PC-9 (cell line): ENCODE data around the gene CFAP251. TPM values are rescaled to one million over a fixed set of nuclear protein-coding genes. Genes with fewer than 3 reads are reported as not detected.
A peak's percentile ranks its signal among the peaks of the same experiment; 100 is the strongest.

Source experiments
- BruUV-seq: library from RNA; stranded (reverse); fragments of 400-500 nt; replicated peaks from 2 replicates; lab custom pipeline; 2021; lab: Mats Ljungman, UMichigan
- CTCF ChIA-PET: fragments of 300-600 bp; sonication (Branson Sonifier 250); formaldehyde crosslinking; loops from one replicate; lab custom pipeline; 2022; ENCODE audit warnings: antibody characterized with exemption; lab: Charles Lee
- POLR2A ChIA-PET: fragments of 300-600 bp; sonication (Branson Sonifier 250); formaldehyde crosslinking; loops from one replicate; lab custom pipeline; 2022; ENCODE audit warnings: antibody characterized with exemption; ENCODE audit not compliant: unreplicated experiment; lab: Charles Lee
- DNase-seq, 2 experiments: peaks; one replicate each; pipeline versions ENCODE4 v3.0.0 to v3.0.0-alpha.2; 2015 to 2022; ENCODE audit warnings: mixed read lengths in 1 of 2
- H2AFZ ChIP-seq: fragments of 200-600 bp; sonication (generic); 2 replicates; pipeline ENCODE4 v1.8.1; 2017; ENCODE audit warnings: antibody characterized with exemption
- H3F3A ChIP-seq: fragments of 200-600 bp; sonication (generic); 2 replicates; pipeline ENCODE4 v1.8.1; 2017; ENCODE audit warnings: antibody characterized with exemption, mild to moderate bottlenecking, low read depth; ENCODE audit not compliant: insufficient read depth
- H3K27ac ChIP-seq: fragments of 200-600 bp; sonication (generic); 2 replicates; pipeline ENCODE4 v1.6.1; 2016; ENCODE audit warnings: mixed run types
- H3K27me3 ChIP-seq: fragments of 200-600 bp; sonication (generic); 2 replicates; pipeline ENCODE4 v1.6.1; 2016; ENCODE audit warnings: low read depth, mixed run types; ENCODE audit not compliant: insufficient read depth
- H3K36me3 ChIP-seq: fragments of 200-600 bp; sonication (generic); 2 replicates; pipeline ENCODE4 v1.6.1; 2016; ENCODE audit warnings: low read depth, mixed run types
- H3K4me1 ChIP-seq: fragments of 200-600 bp; sonication (generic); replicated peaks from 2 replicates; pipeline ENCODE4 v1.6.1; 2016; ENCODE audit warnings: mixed run types; ENCODE audit not compliant: insufficient read depth
- H3K4me2 ChIP-seq: fragments of 200-600 bp; sonication (generic); 2 replicates; pipeline ENCODE4 v1.6.1; 2017; ENCODE audit warnings: mixed run types
- H3K4me3 ChIP-seq: fragments of 200-600 bp; sonication (generic); 2 replicates; pipeline ENCODE4 v1.6.1; 2016; ENCODE audit warnings: mixed run types
- H3K79me2 ChIP-seq: fragments of 200-600 bp; sonication (generic); 2 replicates; pipeline ENCODE4 v1.6.1; 2017; ENCODE audit warnings: low read depth, mixed run types
- H3K9me2 ChIP-seq: fragments of 200-600 bp; sonication (generic); 2 replicates; pipeline ENCODE4 v1.8.1; 2017; ENCODE audit warnings: mild to moderate bottlenecking; ENCODE audit not compliant: insufficient read depth
- H3K9me3 ChIP-seq: fragments of 200-600 bp; sonication (generic); 2 replicates; pipeline ENCODE4 v1.8.1; 2016; ENCODE audit warnings: low read depth; ENCODE audit not compliant: insufficient read depth
- H4K20me1 ChIP-seq: fragments of 200-600 bp; sonication (generic); 2 replicates; pipeline ENCODE4 v1.8.1; 2017; ENCODE audit not compliant: insufficient read depth
- EZH2 ChIP-seq: fragments of 200-600 bp; sonication (generic); IDR thresholded peaks from 2 replicates; pipeline ENCODE4 v1.8.0; 2017; ENCODE audit warnings: antibody characterized with exemption, low read depth
- intact Hi-C: fragments of 100-400 bp; cut with micrococcal nuclease; formaldehyde crosslinking; loops from one replicate; pipeline ENCODE4 v1.10.0; 2022; ENCODE audit not compliant: unreplicated experiment
- total RNA-seq: library from RNA; stranded (reverse); gene quantifications from 2 replicates; pipeline ENCODE4 v1.2.3, GENCODE V29; 2021
- TF ChIP-seq, protein P1 (sequence below): fragments of 200-600 bp; sonication (generic); conservative IDR thresholded peaks from 2 replicates; pipeline ENCODE4 v1.6.1; 2017; ENCODE audit warnings: mixed run types, antibody characterized with exemption, mild to moderate bottlenecking, moderate library complexity

The CFAP251 gene
- total RNA-seq, 1 experiment from 2014 or later, result 4.3 TPM

DNA sequence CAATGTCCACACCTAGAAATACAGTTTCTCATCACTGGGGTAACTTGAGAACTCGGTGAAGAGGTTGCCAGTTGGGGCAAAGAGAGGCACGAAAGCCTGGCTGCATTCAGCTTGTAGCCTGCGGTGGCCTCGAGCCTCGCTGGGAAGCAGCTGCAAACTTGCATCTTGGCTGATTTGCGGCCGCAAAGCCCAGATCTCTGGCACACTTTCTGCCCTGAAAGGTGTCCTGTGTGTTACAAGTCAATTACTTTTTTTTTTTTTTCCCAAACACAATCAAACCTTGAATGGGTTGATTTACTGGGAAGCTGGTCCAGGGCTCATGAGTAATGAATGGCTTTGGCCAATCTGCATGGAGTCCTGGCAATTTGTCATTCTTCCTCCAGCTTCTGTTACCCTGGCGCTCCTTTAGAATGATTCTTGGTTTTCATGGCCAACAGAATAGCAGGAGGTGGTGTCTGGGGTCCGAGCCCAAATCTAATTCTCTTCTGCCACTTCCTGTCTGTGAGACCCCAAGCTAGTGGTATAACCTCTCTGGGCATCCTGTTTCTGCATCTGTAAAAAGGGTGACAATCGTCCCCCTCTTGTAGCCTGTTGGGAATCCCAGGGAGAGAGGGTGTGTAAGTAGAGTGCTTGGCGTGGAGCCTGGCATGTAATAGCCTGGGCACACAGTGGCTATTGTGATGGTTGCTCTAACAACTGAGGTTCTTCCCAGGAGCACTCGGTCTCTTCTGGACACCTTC is 109.9 kb downstream of the CFAP251 start:
- Histone ChIP-seq H3K9me2 (no peaks in the 10 kb centered on the region), H3K9me3 (no peaks in the 10 kb centered on the region), H3K27ac (no peak overlapping the region), H3K79me2 (0 out of 2 replicates have a peak, but pooled peaks cover 6% of the 10 kb centered on the region), H3K4me2 (no peak overlapping the region), H4K20me1 (no peaks in the 10 kb centered on the region), H3K27me3 (no peaks in the 10 kb centered on the region), H3K4me3 (no peak overlapping the region), H3K36me3 (no peaks in the 10 kb centered on the region), H2AFZ (no peak overlapping the region), H3K4me1 (no peaks in the 10 kb centered on the region), H3F3A (no peaks in the 10 kb centered on the region)
- ChIA-PET POLR2A (no interaction called here), CTCF (no interaction called here)
- TF ChIP-seq, protein P1, sequence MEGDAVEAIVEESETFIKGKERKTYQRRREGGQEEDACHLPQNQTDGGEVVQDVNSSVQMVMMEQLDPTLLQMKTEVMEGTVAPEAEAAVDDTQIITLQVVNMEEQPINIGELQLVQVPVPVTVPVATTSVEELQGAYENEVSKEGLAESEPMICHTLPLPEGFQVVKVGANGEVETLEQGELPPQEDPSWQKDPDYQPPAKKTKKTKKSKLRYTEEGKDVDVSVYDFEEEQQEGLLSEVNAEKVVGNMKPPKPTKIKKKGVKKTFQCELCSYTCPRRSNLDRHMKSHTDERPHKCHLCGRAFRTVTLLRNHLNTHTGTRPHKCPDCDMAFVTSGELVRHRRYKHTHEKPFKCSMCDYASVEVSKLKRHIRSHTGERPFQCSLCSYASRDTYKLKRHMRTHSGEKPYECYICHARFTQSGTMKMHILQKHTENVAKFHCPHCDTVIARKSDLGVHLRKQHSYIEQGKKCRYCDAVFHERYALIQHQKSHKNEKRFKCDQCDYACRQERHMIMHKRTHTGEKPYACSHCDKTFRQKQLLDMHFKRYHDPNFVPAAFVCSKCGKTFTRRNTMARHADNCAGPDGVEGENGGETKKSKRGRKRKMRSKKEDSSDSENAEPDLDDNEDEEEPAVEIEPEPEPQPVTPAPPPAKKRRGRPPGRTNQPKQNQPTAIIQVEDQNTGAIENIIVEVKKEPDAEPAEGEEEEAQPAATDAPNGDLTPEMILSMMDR, result no peak
- TF ChIP-seq EZH2, result no peak
- BruUV-seq, result no TSS peak
- no peak for DNase-seq
- intact Hi-C loops, result no loop called here

DNA sequence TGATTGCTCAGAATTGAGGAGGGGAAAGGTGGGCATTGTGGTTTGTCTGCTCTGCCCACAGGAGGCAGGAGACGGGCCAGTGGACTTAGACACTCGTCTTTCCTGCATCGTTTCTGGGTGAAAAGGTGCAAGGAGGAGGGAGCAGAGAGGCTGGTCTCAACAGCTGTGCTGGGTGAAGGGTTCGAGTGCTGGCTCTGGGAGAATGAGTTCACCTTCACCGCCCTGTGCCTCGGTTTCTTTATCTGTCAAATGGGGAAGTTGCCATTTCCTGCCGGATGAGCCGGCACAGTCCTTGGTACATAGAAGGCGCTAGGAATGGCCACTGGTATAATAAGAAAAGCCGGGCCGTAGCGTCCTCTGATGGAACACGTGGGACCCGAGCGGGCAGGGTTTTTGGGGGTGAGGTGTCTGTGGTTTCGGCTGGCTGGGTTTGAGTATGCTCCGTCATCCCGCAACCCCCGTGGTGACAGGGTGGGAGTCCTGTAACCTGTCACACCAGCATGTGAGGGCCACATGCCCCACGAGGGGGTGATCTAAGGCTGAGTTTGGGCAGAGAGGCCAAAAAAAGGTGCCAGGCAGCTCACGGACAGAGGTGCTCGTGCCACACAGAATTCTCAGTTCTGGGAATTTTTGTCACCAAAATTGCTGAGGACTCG is 110.6 kb downstream of the CFAP251 start:
- Histone ChIP-seq H3K36me3 (no peaks in the 10 kb centered on the region), H3K27ac (no peak overlapping the region), H3F3A (no peaks in the 10 kb centered on the region), H3K4me3 (no peak overlapping the region), H3K9me2 (no peaks in the 10 kb centered on the region), H3K4me2 (no peak overlapping the region), H4K20me1 (no peaks in the 10 kb centered on the region), H3K9me3 (no peaks in the 10 kb centered on the region), H2AFZ (no peak overlapping the region), H3K79me2 (0 out of 2 replicates have a peak, but pooled peaks cover 6% of the 10 kb centered on the region), H3K4me1 (no peaks in the 10 kb centered on the region), H3K27me3 (no peaks in the 10 kb centered on the region)
- TF ChIP-seq, protein P1, result no peak
- TF ChIP-seq EZH2, result no peak
- ChIA-PET POLR2A (no interaction called here), CTCF (no interaction called here)
- DNase-seq, result no peak
- intact Hi-C loops, result no loop called here
- no TSS peak for BruUV-seq

DNA sequence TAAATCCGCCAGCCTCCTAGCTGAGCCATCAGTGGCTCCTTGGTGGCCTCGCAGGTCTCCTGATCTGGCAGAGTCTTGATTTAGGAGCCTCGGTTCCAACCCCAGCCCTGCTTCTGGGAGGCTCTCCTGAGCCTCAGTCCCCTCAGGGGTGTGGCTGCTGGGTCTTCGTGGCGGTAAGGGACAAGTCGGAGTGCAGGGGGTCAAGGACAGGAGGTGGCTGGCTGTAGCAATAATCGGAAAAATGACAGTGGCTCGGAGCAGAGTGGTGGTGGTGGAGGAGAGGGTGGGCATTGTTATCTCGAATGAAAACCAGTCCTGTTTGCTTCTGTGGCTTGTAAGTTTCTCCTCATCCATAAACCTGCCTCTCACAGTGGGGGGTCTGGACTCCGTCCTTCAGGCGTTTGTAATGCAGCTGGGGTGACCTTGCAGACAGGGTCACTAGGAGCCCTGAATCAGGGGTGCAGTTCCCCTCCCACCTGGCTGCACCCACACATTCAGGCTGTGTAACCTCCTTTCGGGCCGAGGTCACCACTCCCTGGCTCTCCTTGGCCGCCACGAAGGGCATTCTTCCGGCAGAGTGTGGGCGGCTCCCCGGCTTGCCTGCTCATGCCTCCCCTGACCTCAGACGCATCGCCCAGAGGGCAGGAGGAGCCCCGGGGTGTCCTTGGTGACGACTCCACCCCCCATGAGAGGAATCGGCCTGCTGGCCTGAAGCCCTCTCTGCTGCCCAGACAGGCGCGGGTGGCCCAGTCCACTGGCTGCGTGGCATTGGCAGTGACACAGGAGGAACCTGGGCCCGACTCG is 111.4 kb downstream of the CFAP251 start:
- Histone ChIP-seq H4K20me1 (no peaks in the 10 kb centered on the region), H3K9me2 (no peaks in the 10 kb centered on the region), H3K36me3 (no peaks in the 10 kb centered on the region), H3F3A (peaks cover 3% of the 10 kb centered on the region; the same call in 1 of the 2 replicates), H3K4me3 (no peak overlapping the region), H3K79me2 (0 out of 2 replicates have a peak, but pooled peaks cover 6% of the 10 kb centered on the region), H3K4me2 (no peak overlapping the region), H3K9me3 (no peaks in the 10 kb centered on the region), H3K27ac (no peak overlapping the region), H2AFZ (no peak overlapping the region), H3K27me3 (no peaks in the 10 kb centered on the region), H3K4me1 (peaks cover 6% of the 10 kb centered on the region)
- TF ChIP-seq, protein P1, result no peak
- TF ChIP-seq EZH2, result no peak
- no TSS peak for BruUV-seq
- DNase-seq, result peak in 1 of 2 experiments; percentile 73
- POLR2A ChIA-PET, result no interaction called here
- CTCF ChIA-PET, result no interaction called here
- intact Hi-C loops, result loop anchor here (10.0 kb wide), 1 partner anchor 105 kb away; no protein-coding TSS in a partner anchor
